Measurements from ENCODE around the gene CROT. TPM values are rescaled to one million over a fixed set of nuclear protein-coding genes. Genes with fewer than 3 reads are reported as not detected.
A peak's percentile ranks its signal among the peaks of the same experiment; 100 is the strongest.

CROT gene
- total RNA-seq, 1 donor from 2014 or later = 18.1 TPM

DNA sequence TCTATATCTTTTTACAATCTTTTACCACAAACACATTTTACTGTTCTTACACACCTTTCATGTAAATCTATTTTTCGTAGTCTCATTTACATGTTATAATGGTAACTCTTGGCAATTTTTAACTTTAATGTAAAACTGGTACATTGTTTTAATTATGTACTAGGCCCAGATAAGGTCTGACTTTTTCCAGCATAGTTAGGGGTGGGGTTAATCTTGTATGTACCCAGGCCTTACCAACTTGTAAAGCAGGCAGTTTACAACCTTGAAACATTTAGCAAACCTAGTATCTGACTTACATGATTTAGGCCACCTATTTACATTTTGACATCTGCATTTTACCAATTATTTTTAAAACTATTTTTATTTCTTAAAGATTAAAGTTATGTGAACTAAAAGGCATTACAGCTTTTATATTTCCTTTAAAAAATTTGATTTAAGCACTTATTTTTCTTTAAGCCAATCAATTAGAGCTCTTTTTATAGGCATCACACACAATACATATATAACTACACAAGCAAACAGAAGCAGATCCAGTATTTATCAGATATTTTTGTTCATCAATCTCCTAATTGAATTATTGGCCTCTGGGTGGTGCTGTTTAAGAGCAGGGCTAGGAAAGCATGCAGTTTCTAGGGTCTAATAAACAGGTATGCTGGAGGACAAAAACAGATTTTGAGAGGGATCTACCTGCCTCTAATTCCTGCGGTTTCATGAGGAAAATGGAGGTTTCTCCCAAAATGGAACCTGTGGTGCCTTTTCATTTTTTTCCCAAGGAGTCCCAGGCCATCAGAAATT, 19.7 kb upstream of the CROT start:
- Mint-ChIP-seq H3K27me3 (no peaks in the 10 kb centered on the region), H3K4me3 (ENCODE audit: low read depth) (no peak overlapping the region), H3K9me3 (ENCODE audit: low read depth) (peaks cover 53% of the 10 kb centered on the region), H3K4me1 (ENCODE audit: low read depth) (no peaks in the 10 kb centered on the region), H3K36me3 (ENCODE audit: insufficient read depth) (peaks cover 51% of the 10 kb centered on the region), H3K27ac (no peak overlapping the region)
- DNase-seq (ENCODE audit: low spot score, unreplicated experiment) = no peak
- no peak for TF ChIP-seq CTCF (IDR thresholded peaks at IDR 0.05; ENCODE audit: unreplicated experiment)

DNA sequence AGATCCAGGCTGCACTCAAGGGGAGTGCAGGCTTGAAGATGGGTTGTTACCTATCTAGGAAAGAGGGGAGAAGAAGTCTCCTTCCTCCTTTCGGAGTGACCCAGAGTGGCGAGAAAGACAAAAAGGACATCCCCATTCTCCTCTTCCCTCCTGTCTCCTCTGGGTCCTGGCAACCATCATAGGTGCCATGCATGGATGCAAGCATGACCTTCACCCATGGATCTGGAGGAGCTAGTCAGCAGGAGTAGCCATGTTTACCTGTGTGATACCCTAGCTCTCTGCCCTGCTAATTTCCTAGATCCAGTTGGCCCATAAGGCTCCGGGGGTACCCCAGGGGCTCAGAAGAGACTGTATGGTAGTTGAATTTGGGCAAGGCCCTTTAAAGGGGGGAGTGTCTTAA, 17.2 kb upstream of the CROT start:
- Mint-ChIP-seq H3K9me3 (ENCODE audit: low read depth) (peaks cover 34% of the 10 kb centered on the region), H3K27ac (no peak overlapping the region), H3K27me3 (no peaks in the 10 kb centered on the region), H3K36me3 (ENCODE audit: insufficient read depth) (peaks cover 41% of the 10 kb centered on the region), H3K4me1 (ENCODE audit: low read depth) (peaks cover 10% of the 10 kb centered on the region), H3K4me3 (ENCODE audit: low read depth) (no peak overlapping the region)
- no peak for TF ChIP-seq CTCF (IDR thresholded peaks at IDR 0.05; ENCODE audit: unreplicated experiment)
- no peak for DNase-seq (ENCODE audit: low spot score, unreplicated experiment)

DNA sequence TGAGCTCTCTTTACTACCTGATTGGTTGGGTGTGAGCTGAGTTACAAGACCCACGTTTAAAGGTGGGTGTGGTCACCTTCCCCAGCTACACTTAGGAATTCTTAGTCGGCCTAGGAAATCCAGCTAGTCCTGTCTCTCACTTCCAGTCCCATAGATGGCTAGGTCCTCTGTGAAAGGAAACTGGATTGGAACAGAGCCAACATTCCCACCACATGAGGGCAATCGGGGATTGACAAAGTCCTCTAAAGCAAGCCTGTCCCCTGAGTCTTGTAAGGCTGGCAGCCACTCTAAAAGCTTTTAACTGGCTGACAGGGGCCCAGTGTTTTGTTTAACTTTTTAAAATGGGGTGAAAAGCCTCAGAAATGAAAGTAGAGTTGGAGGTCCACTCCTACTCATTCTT, 15.1 kb upstream of the CROT start:
- Mint-ChIP-seq H3K36me3 (ENCODE audit: insufficient read depth) (peaks cover 50% of the 10 kb centered on the region), H3K9me3 (ENCODE audit: low read depth) (peaks cover 46% of the 10 kb centered on the region)

GRCh38 chr7:87330942-87331341, 14.5 kb upstream of the CROT start:
- Mint-ChIP-seq H3K27me3 (no peaks in the 10 kb centered on the region), H3K4me3 (ENCODE audit: low read depth) (no peak overlapping the region), H3K4me1 (ENCODE audit: low read depth) (peaks cover 10% of the 10 kb centered on the region), H3K36me3 (ENCODE audit: insufficient read depth) (peaks cover 53% of the 10 kb centered on the region), H3K27ac (peak overlapping the region; percentile 63), H3K9me3 (ENCODE audit: low read depth) (peaks cover 46% of the 10 kb centered on the region)
- TF ChIP-seq CTCF (IDR thresholded peaks at IDR 0.05; ENCODE audit: unreplicated experiment) = no peak
- no peak for DNase-seq (ENCODE audit: low spot score, unreplicated experiment)

More for the DNA sequence above, 15.1 kb upstream of the CROT start:
- Mint-ChIP-seq H3K4me3 (ENCODE audit: low read depth) (no peak overlapping the region), H3K27me3 (no peaks in the 10 kb centered on the region), H3K27ac (peak overlapping the region; percentile 63), H3K4me1 (ENCODE audit: low read depth) (peaks cover 10% of the 10 kb centered on the region)
- no peak for DNase-seq (ENCODE audit: low spot score, unreplicated experiment)
- TF ChIP-seq CTCF (IDR thresholded peaks at IDR 0.05; ENCODE audit: unreplicated experiment) = no peak

DNA sequence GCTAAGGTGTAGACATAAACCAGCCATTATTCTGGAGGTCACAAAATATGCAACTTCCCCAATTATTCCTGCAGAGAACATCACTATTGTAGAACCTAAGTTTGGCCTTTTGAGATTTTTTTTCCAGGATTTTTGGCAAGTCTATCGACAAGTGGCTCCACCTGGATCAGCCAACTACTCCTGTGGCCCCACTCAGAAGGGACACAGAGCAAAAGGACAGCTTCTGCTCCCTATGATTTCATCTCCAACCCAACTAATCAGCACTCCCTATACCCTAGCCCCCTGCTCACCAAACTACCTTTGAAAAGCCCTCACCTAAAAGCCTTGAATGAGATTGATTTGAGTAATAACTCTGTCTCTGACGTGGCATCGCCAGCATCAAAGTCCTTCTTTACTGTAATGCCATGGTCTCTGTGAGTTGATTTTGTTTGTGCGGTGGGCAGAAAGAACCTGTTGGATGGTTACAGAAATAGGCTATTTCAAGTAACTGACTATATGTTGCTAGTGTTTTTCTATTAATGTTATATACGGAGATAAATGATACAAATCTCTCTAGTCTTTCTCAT, 13.7 kb upstream of the CROT start:
- no peak for TF ChIP-seq CTCF (IDR thresholded peaks at IDR 0.05; ENCODE audit: unreplicated experiment)
- peaks cover 40% of the 10 kb centered on the region for H3K9me3 Mint-ChIP-seq (ENCODE audit: low read depth)
- H3K4me1 Mint-ChIP-seq (ENCODE audit: low read depth) = peaks cover 10% of the 10 kb centered on the region
- peak overlapping the region; percentile 56 for H3K27ac Mint-ChIP-seq
- no peak for DNase-seq (ENCODE audit: low spot score, unreplicated experiment)
- H3K27me3 Mint-ChIP-seq = no peaks in the 10 kb centered on the region
- no peak overlapping the region for H3K4me3 Mint-ChIP-seq (ENCODE audit: low read depth)
- H3K36me3 Mint-ChIP-seq (ENCODE audit: insufficient read depth) = peaks cover 53% of the 10 kb centered on the region

All from progenitor cell of endocrine pancreas (in vitro differentiated cells).